ENCODE results near the gene CACNG4. TPM values are rescaled to one million over a fixed set of nuclear protein-coding genes. Genes with fewer than 3 reads are reported as not detected.

CACNG4 gene
- total RNA-seq, 4 donors from 2014 or later, result not detected

- no peak for TF ChIP-seq CTCF (IDR thresholded peaks at IDR 0.05; ENCODE audit: low read depth)
Measured at GRCh38 chr17:66971264-66971663, 6.8 kb downstream of the CACNG4 start.

- TF ChIP-seq CTCF (IDR thresholded peaks at IDR 0.05; ENCODE audit: low read depth), result no peak
Measured at GRCh38 chr17:66971730-66972441, 7.4 kb downstream of the CACNG4 start.

- no peak for TF ChIP-seq CTCF (IDR thresholded peaks at IDR 0.05; ENCODE audit: low read depth)
Measured at GRCh38 chr17:66975188-66975587, 10.7 kb downstream of the CACNG4 start.

- no peak for TF ChIP-seq CTCF (IDR thresholded peaks at IDR 0.05; ENCODE audit: low read depth)
Measured at GRCh38 chr17:66975614-66976378, 11.3 kb downstream of the CACNG4 start.

- no peak for TF ChIP-seq CTCF (IDR thresholded peaks at IDR 0.05; ENCODE audit: low read depth)
Measured at GRCh38 chr17:66976379-66976663, 11.8 kb downstream of the CACNG4 start.

GRCh38 chr17:66976781-66977201 lies 12.3 kb downstream of the CACNG4 start:
- TF ChIP-seq CTCF (IDR thresholded peaks at IDR 0.05; ENCODE audit: low read depth), result no peak

GRCh38 chr17:66978514-66979061 lies 14.1 kb downstream of the CACNG4 start:
- no peak for TF ChIP-seq CTCF (IDR thresholded peaks at IDR 0.05; ENCODE audit: low read depth)
